Lower leg skin (tissue), 3 donors: ENCODE measurements around the gene ARRDC2.

ENCODE experiments used
- POLR2A ChIP-seq, 2 donors: fragments of 450-650 bp; IDR thresholded peaks; one replicate each; pipeline ENCODE4 v1.6.1; 2016 to 2017; ENCODE audit warnings: antibody characterized with exemption in 2 of 2, mild to moderate bottlenecking in 1 of 2, moderate library complexity in 1 of 2
- TF ChIP-seq, protein P1 (sequence below), 3 donors: fragments of 450-650 bp; IDR thresholded peaks; one replicate each; pipeline ENCODE4 v1.5.1; 2016; ENCODE audit warnings: antibody characterized with exemption in 3 of 3, mild to moderate bottlenecking in 3 of 3, moderate library complexity in 2 of 3

DNA sequence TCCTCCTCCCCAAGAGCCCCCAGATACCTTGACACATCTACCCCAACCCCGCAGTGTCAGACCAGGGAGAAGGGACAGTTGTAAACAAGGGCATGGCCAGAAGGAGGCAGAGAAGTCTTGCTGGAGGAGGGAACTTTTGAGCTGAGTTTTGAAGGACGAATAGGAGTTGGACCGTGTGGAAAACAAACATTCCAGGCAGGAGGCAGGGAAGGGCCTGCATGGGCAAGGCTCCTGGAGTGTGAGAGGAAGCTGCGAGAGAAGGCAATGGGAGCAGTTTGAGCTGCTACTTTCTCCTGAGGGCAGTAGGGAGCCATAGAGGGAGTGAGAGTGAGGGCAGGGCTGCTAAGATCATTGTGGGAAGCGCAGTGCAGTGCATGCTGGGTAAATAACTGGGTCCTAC, 55.5 kb downstream of the ARRDC2 start:
- TF ChIP-seq, protein P1, sequence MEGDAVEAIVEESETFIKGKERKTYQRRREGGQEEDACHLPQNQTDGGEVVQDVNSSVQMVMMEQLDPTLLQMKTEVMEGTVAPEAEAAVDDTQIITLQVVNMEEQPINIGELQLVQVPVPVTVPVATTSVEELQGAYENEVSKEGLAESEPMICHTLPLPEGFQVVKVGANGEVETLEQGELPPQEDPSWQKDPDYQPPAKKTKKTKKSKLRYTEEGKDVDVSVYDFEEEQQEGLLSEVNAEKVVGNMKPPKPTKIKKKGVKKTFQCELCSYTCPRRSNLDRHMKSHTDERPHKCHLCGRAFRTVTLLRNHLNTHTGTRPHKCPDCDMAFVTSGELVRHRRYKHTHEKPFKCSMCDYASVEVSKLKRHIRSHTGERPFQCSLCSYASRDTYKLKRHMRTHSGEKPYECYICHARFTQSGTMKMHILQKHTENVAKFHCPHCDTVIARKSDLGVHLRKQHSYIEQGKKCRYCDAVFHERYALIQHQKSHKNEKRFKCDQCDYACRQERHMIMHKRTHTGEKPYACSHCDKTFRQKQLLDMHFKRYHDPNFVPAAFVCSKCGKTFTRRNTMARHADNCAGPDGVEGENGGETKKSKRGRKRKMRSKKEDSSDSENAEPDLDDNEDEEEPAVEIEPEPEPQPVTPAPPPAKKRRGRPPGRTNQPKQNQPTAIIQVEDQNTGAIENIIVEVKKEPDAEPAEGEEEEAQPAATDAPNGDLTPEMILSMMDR (IDR thresholded peaks at IDR 0.05): no peak
- TF ChIP-seq POLR2A (IDR thresholded peaks at IDR 0.05): no peak
